ENCODE results near the gene COL6A3. TPM values are rescaled to one million over a fixed set of nuclear protein-coding genes. Genes with fewer than 3 reads are reported as not detected.
A peak's percentile ranks its signal among the peaks of the same experiment; 100 is the strongest.

COL6A3 gene
- total RNA-seq, 2 donors from 2014 or later: 61.6 to 103 TPM

GRCh38 chr2:237281836-237282306 lies 132.1 kb downstream of the COL6A3 start:
- DNase-seq (ENCODE audit: low spot score): no peak
- Histone ChIP-seq H3K4me3 (no peak overlapping the region), H3K27me3 (no peaks in the 10 kb centered on the region), H3K9me3 (no peaks in the 10 kb centered on the region), H3K36me3 (no peaks in the 10 kb centered on the region), H3K4me1 (peaks cover 0 to 5% of the 10 kb centered on the region in 2 donors), H3K27ac (no peak overlapping the region)
- TF ChIP-seq, protein P1, sequence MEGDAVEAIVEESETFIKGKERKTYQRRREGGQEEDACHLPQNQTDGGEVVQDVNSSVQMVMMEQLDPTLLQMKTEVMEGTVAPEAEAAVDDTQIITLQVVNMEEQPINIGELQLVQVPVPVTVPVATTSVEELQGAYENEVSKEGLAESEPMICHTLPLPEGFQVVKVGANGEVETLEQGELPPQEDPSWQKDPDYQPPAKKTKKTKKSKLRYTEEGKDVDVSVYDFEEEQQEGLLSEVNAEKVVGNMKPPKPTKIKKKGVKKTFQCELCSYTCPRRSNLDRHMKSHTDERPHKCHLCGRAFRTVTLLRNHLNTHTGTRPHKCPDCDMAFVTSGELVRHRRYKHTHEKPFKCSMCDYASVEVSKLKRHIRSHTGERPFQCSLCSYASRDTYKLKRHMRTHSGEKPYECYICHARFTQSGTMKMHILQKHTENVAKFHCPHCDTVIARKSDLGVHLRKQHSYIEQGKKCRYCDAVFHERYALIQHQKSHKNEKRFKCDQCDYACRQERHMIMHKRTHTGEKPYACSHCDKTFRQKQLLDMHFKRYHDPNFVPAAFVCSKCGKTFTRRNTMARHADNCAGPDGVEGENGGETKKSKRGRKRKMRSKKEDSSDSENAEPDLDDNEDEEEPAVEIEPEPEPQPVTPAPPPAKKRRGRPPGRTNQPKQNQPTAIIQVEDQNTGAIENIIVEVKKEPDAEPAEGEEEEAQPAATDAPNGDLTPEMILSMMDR (IDR thresholded peaks at IDR 0.05): no peak

GRCh38 chr2:237280939-237281338 lies 133.0 kb downstream of the COL6A3 start:
- Histone ChIP-seq H3K4me3 (no peak overlapping the region), H3K4me1 (peaks cover 0 to 5% of the 10 kb centered on the region in 2 donors), H3K9me3 (no peaks in the 10 kb centered on the region), H3K27ac (peak overlapping the region; percentile 7 to 56), H3K36me3 (no peaks in the 10 kb centered on the region), H3K27me3 (no peaks in the 10 kb centered on the region)
- DNase-seq (ENCODE audit: low spot score): no peak
- TF ChIP-seq, protein P1 (IDR thresholded peaks at IDR 0.05): no peak

DNA sequence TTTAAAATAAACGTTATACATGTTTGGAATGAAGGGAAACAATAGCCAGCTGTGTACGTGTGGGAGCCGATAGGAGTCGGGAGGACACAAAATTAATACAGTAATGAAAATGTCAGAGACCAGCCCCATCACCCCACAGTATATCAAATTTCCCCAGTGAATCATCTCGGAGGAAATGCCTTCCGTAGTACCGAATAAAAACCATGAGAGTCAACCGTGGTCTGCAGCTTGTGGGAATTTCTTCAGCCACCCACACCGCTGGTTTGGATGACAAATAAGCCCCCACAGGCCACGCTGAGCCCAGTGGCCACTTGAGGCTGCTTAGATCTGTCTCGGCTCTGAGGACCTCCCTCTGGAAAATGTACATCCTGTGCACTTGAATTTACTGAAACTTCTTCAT lies 133.7 kb downstream of the COL6A3 start:
- Histone ChIP-seq H3K27ac (peak overlapping the region; percentile 7 to 56), H3K4me3 (no peak overlapping the region), H3K9me3 (no peaks in the 10 kb centered on the region), H3K36me3 (no peaks in the 10 kb centered on the region), H3K27me3 (no peaks in the 10 kb centered on the region), H3K4me1 (peaks cover 0 to 5% of the 10 kb centered on the region in 2 donors)
- TF ChIP-seq, protein P1 (IDR thresholded peaks at IDR 0.05): no peak
- DNase-seq (ENCODE audit: low spot score): no peak

DNA sequence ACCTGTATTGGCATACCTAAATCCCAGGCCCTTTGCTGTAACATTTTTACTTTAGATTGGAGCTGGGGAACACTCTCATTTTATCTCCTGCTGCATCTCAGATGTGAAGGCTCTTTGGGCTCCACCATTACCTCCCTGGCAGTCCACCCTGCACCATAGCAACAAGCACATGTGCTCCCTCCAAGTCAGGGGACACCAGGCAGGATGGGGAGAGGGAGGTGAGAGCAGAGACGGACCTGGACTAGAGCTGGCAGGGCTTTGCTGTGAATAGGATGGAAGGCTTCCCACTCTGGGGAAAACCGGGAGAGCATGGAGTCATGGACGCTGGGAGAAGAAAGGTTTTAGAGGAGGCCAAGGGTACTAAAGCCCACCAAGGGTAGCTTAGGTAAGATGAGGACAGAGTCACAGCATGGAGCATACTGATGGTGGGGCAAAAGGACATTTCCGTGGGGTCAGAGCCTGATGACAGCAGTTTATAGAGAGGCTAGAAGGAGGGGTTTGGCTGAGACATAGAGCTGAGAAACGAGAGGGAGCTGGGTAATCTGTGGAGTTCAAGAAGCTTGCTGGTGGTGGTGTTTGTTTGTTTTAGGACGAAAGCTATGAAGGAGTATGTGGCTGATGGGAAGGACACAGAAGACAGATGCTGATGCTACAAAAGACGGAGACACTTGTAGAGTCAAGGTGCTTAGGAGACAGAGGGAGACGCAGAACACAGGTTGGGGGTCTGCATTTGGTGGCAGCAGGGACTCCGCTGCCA lies 134.8 kb downstream of the COL6A3 start:
- TF ChIP-seq, protein P1 (IDR thresholded peaks at IDR 0.05): no peak

GRCh38 chr2:237278568-237278967 lies 135.4 kb downstream of the COL6A3 start:
- peak; percentile 92 for DNase-seq (ENCODE audit: low spot score)
- H3K4me1 ChIP-seq: peaks cover 0 to 5% of the 10 kb centered on the region in 2 donors
- H3K27me3 ChIP-seq: no peaks in the 10 kb centered on the region
- no peaks in the 10 kb centered on the region for H3K36me3 ChIP-seq
- no peaks in the 10 kb centered on the region for H3K9me3 ChIP-seq
- TF ChIP-seq, protein P1 (IDR thresholded peaks at IDR 0.05): no peak
- peak overlapping the region; percentile 56 to 58 for H3K27ac ChIP-seq
- no peak overlapping the region for H3K4me3 ChIP-seq

More for the DNA sequence above, 134.8 kb downstream of the COL6A3 start:
- Histone ChIP-seq H3K27me3 (no peaks in the 10 kb centered on the region), H3K9me3 (no peaks in the 10 kb centered on the region), H3K36me3 (no peaks in the 10 kb centered on the region), H3K4me3 (no peak overlapping the region), H3K27ac (peak overlapping the region; percentile 56 to 58), H3K4me1 (peaks cover 0 to 5% of the 10 kb centered on the region in 2 donors)
- no peak for DNase-seq (ENCODE audit: low spot score)

Data from right atrium auricular region (tissue), 2 donors.